ENCODE measurements around the gene SH3YL1. TPM values are rescaled to one million over a fixed set of nuclear protein-coding genes. Genes with fewer than 3 reads are reported as not detected.

Gene SH3YL1, protein sequence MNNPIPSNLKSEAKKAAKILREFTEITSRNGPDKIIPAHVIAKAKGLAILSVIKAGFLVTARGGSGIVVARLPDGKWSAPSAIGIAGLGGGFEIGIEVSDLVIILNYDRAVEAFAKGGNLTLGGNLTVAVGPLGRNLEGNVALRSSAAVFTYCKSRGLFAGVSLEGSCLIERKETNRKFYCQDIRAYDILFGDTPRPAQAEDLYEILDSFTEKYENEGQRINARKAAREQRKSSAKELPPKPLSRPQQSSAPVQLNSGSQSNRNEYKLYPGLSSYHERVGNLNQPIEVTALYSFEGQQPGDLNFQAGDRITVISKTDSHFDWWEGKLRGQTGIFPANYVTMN
- 16.3 TPM for polyA plus RNA-seq (2012; ENCODE audit: missing spikeins)

DNA sequence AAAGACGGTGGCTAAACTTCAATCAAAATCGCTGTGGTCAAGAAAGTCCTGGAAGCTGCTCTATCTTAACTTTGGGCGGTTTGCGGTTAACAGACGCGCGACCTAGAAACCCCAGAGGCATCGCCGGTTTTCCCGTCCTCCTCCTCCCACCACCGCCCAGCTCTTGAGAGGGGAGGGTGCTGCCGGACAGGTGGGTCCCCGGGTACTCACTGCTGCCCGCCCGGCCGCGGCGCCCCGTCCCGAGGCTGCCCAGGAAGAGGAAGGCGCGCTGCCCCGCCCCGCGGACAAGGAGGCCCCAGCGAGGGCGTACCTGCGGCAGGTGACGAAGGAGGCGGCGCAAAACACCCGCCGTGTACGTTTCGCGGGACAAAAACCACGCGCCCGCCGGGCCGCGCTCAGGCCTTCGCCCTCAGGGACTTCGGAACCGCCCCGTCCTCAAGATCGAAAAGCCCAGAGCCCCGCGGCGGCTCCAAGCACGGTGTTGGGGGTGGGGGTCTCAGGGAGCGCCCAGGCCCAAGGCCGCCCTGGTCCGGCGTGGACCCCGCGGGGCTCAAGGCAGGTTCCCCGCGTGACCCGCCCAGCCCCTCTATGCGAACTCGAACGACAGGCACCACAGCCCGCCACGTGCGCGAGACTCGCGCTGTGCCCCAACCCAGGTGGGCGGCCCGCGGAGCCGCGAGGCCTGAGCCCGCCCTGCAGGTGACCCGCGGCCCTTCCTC lies at the start of gene SH3YL1:
TSS of gene SH3YL1 (minus strand) at position 259 of the 719 bp plus-strand sequence. CDS start at position 211, 48 bp downstream.
- TF ChIP-seq POLR2A (IDR thresholded peaks at IDR 0.05; ENCODE audit: low read depth, low read length) = no peak
- no peak for TF ChIP-seq TAF1 (IDR thresholded peaks at IDR 0.05; ENCODE audit: borderline replicate concordance, low read depth, low read length)
- no peak for TF ChIP-seq POLR2AphosphoS5 (IDR thresholded peaks at IDR 0.05; ENCODE audit: low read depth, low read length)
- peak; percentile 34 for DNase-seq (ENCODE audit: insufficient read length)
- FAIRE-seq = no peak

DNA sequence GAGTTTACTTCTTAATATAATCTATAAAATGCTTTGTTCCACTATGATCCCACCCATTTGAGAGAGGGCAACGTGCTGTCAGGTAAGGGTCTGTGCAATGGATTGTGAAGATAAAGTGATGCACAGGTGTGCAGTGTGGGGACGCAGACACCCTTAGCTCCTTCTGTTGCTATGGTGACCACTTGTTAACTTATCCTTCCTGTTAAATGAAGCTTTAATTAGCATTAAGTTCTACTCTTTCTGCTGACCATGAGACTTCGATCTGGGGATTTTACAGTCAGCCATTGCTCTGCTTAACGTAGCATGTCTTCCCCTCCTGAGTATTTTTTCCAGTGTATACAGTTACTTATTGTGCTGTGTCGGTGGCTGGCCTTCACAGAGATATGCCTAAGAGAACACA lies 47.2 kb upstream of the SH3YL1 start:
- no peak for TF ChIP-seq POLR2A (IDR thresholded peaks at IDR 0.05; ENCODE audit: low read depth, low read length)
- no peak for TF ChIP-seq TAF1 (IDR thresholded peaks at IDR 0.05; ENCODE audit: borderline replicate concordance, low read depth, low read length)
- TF ChIP-seq POLR2AphosphoS5 (IDR thresholded peaks at IDR 0.05; ENCODE audit: low read depth, low read length) = no peak
- FAIRE-seq (no peak), DNase-seq (ENCODE audit: insufficient read length) (no peak)

DNA sequence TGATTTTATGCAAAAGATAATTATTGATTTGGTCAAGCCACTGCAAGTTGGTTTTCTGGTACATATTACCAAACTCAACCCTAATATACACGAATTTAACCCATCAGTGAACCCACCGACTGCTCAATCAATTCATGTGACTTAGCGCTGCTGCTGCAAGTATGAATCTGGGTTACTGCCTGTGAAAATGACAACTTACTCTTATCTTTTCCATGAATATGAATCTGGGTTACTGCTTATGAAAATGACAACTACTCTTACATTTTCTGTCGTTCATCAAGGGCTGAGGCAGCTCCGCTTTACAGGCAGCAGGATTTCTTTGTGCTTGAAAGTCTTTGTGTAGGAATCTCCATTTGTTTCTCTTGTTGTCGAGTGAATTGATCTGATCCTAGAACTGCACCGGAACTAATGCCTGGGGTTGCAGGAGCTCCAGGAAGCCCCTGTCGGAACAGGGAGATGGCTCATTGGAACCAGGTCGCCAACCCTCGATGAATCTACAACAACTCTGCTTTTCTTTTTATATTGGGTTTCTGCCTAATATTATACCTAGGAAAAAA lies 46.2 kb upstream of the SH3YL1 start:
- FAIRE-seq (no peak), DNase-seq (ENCODE audit: insufficient read length) (no peak)
- TF ChIP-seq POLR2AphosphoS5 (IDR thresholded peaks at IDR 0.05; ENCODE audit: low read depth, low read length) (no peak), TAF1 (IDR thresholded peaks at IDR 0.05; ENCODE audit: borderline replicate concordance, low read depth, low read length) (no peak), POLR2A (IDR thresholded peaks at IDR 0.05; ENCODE audit: low read depth, low read length) (no peak)

DNA sequence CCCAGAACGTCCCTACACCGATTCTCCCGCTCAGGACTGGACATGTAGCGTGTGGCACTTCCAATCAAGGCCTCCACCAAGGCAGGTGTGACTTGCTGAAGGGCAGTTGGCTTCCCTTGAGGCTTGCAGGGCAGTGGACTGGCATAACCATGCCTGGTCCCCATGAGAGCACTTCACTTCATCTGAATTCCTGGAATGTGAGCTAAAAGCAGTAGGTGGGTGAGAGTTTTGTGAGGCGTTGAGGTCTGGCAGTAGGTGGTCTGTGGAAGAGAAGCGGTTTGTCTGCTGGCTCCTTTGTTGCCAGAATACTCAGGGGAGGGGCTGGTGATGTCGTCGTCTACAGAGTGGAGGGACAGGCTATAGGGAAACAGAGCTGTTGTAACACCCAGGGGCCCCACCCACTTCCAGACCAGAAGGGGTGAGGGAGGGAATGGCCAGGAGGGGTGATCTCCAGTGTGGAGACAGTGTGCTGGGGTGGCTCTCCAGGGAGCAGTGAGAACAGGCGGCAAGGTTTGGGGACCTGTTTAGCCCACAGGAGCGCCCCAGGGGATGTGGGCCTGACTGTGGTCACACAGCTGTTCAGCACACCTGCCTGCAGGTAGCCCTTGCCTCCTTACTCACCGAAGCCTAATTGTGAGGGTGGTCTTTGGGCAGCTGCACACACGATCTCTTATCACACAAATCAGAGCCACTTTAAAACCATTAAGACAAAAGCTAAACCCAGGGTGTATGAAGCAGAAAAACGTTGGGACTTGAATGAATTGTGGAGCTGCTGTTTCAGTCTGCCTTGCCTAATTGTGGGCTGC lies 45.5 kb upstream of the SH3YL1 start:
- no peak for TF ChIP-seq POLR2A (IDR thresholded peaks at IDR 0.05; ENCODE audit: low read depth, low read length)
- no peak for TF ChIP-seq POLR2AphosphoS5 (IDR thresholded peaks at IDR 0.05; ENCODE audit: low read depth, low read length)
- no peak for TF ChIP-seq TAF1 (IDR thresholded peaks at IDR 0.05; ENCODE audit: borderline replicate concordance, low read depth, low read length)

DNA sequence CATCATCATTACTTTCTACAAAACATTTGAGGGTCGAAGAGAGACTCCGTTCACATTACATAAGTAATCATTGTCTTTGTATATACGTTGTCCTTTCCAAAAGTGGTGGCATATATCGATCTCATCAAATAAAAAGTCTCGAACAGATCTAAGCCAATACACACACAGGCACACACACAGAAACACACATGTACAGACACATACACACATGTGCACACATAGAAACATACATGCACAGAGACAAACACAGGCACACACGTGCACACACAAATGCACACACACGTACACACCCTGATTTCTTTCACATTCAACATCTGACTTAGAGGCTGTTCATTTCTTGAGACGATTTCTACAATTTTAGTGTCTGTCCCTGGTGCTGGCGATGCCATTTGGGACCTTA lies 41.5 kb upstream of the SH3YL1 start:
- DNase-seq (ENCODE audit: insufficient read length) (no peak), FAIRE-seq (no peak)
- TF ChIP-seq POLR2AphosphoS5 (IDR thresholded peaks at IDR 0.05; ENCODE audit: low read depth, low read length) = no peak
- TF ChIP-seq POLR2A (IDR thresholded peaks at IDR 0.05; ENCODE audit: low read depth, low read length) = no peak
- TF ChIP-seq TAF1 (IDR thresholded peaks at IDR 0.05; ENCODE audit: borderline replicate concordance, low read depth, low read length) = no peak

More for the DNA sequence above, 45.5 kb upstream of the SH3YL1 start:
- DNase-seq (ENCODE audit: insufficient read length) (no peak), FAIRE-seq (no peak)

DNA sequence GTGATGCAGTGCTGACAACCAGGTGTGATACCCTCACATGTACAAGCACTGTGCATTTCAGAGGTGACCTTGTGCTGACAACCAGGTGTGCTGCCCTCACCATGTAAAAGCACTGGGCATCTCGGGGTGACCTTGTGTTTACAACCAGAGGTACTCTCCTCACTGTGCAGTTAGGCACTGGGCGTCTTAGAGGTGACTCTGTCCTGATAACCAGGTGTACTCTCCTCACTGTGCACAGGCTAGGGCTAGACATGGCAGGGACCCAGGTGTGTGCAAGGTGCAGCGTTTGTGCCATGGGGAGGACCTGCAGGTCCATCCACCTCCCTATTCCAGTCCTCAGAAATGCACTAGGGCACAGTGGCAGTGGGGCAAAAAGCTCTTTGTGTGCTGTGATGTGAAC lies 32.5 kb upstream of the SH3YL1 start:
- no peak for FAIRE-seq
- TF ChIP-seq POLR2AphosphoS5 (IDR thresholded peaks at IDR 0.05; ENCODE audit: low read depth, low read length) (no peak), POLR2A (IDR thresholded peaks at IDR 0.05; ENCODE audit: low read depth, low read length) (no peak), TAF1 (IDR thresholded peaks at IDR 0.05; ENCODE audit: borderline replicate concordance, low read depth, low read length) (no peak)

DNA sequence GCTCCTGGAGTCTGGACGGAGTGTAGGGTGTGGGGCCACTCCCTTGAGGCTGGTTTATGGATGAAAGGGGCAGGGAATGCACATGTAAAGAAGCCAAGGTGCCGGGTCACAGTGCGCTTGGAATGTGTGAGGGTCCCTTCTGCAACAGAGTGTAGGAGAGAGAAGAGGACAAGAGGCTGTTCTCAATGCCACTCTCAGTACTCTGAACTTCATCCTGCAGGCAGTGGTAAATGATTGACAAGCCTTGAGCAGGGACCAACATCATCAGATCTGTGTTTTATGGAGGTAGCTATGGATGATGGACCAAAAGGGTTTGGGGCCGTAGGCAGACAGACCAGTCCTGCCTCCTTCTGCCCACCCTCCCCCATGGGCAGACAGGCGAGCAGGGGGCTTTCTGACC lies 31.3 kb upstream of the SH3YL1 start:
- TF ChIP-seq TAF1 (IDR thresholded peaks at IDR 0.05; ENCODE audit: borderline replicate concordance, low read depth, low read length) = no peak
- TF ChIP-seq POLR2A (IDR thresholded peaks at IDR 0.05; ENCODE audit: low read depth, low read length) = no peak
- no peak for TF ChIP-seq POLR2AphosphoS5 (IDR thresholded peaks at IDR 0.05; ENCODE audit: low read depth, low read length)
- DNase-seq (ENCODE audit: insufficient read length) (no peak), FAIRE-seq (no peak)

More for the DNA sequence above, 32.5 kb upstream of the SH3YL1 start:
- no peak for DNase-seq (ENCODE audit: insufficient read length)

DNA sequence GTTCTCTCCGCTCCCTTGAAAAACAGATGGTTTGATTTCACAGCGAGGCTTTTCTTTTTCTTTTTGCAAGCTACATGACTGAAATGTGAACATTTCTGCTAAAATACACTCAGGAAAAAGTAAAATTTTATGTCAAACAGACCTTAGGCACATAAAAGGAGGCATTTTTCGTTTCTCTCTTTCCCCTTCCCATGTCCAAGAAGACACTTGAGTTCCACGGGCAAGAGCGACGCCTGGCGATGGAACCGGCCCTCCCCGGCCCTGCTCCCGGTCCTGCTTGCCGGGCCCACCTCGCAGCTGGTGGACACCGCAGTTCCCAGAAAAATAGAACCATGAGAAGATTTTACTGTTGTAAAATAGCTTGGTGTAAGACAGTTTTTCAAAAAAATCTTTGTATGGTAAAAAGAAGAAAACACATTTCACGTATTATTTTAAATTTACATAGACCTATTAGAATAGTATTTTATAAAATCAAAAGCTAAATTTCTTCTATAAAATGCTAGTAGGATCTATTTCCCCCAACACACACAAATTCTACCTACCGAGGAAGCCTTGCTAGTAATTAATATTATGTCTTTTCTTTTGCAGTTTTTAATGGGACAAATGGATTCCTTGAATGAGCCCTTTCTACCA lies 26.4 kb upstream of the SH3YL1 start:
- TF ChIP-seq TAF1 (IDR thresholded peaks at IDR 0.05; ENCODE audit: borderline replicate concordance, low read depth, low read length) (no peak), POLR2AphosphoS5 (IDR thresholded peaks at IDR 0.05; ENCODE audit: low read depth, low read length) (no peak), POLR2A (IDR thresholded peaks at IDR 0.05; ENCODE audit: low read depth, low read length) (no peak)
- DNase-seq (ENCODE audit: insufficient read length) (no peak), FAIRE-seq (no peak)

DNA sequence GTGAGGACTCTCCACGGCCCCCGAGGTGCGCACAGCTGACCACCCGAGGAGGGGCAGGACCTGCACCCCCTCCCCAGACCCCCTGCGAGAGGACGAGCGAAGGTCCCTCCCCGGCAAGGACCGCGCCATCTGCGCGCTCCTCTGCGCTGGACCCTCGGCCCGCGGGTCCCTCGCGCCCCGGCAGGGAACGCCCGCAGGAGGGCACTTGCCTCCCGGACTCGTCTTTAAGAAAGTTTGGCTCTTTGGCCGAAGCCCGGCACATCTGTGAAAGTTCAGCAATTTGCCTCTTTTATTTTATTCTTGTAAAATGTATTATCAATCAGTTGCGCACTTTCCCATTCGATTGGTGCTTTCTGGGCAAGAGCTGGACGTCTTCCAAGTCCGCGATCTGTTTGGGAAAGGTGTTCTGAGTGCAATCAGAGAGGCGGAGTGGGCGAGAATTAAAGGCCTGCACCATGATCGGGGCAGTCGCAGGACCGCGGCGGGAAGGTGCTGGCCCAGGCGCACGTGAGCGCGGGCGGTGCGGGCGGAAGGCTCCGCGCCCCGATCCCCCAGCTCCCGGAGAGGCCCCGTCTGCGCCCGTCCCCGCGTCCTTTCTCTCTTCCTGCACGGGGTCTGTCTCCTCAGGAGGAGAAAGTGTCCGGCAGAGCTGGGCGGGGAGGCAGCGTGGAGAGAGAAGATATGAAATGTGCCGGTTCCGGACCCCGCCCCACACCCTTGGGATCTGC lies 25.7 kb upstream of the SH3YL1 start:
- TF ChIP-seq POLR2AphosphoS5 (IDR thresholded peaks at IDR 0.05; ENCODE audit: low read depth, low read length) (no peak), POLR2A (IDR thresholded peaks at IDR 0.05; ENCODE audit: low read depth, low read length) (no peak), TAF1 (IDR thresholded peaks at IDR 0.05; ENCODE audit: borderline replicate concordance, low read depth, low read length) (no peak)
- no peak for FAIRE-seq
- DNase-seq (ENCODE audit: insufficient read length) = no peak

DNA sequence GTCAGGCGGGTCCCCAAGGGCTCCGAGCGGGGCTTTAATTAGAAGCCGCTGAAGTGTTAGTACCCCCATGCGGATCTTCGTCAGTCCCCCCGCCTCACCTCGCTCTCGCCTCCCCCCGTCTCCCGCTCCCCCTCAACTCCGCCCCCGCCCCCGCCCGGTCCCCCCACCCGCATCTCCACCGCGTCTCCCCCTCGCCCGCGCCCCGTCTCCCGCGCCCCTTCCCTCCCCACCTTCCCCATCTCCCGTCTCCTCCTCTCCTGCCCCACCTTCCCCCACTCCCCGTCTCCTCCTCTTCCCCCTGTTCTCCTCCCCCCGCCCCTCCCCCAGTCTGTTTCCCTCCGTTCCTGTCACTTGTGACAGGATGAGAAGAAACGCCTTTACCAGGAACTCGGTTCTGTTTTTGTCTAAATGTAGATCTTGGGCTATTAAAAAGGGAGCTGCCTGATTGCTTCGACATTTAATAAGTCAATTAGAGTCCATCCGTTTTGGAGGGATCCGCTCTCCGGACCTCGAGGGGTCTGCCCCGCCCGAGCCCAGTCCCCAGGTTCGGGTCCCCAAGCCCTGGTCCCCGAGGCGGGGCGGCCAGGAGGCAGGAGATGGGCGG lies 25.0 kb upstream of the SH3YL1 start:
- no peak for DNase-seq (ENCODE audit: insufficient read length)
- FAIRE-seq = no peak

More for the DNA sequence above, 25.0 kb upstream of the SH3YL1 start:
- no peak for TF ChIP-seq POLR2AphosphoS5 (IDR thresholded peaks at IDR 0.05; ENCODE audit: low read depth, low read length)
- TF ChIP-seq POLR2A (IDR thresholded peaks at IDR 0.05; ENCODE audit: low read depth, low read length) = no peak
- TF ChIP-seq TAF1 (IDR thresholded peaks at IDR 0.05; ENCODE audit: borderline replicate concordance, low read depth, low read length) = no peak
